MM.1S (cell line): ENCODE results near the gene SIRT4.

ENCODE experiments used
- DNase-seq: peaks from one replicate; pipeline ENCODE4 v3.0.0-alpha.2; 2015
- H2AFZ ChIP-seq: fragments of 300-600 bp; sonication (generic); 2 replicates; pipeline ENCODE4 v1.6.0; 2016; ENCODE audit warnings: antibody characterized with exemption, low read length
- H3F3A ChIP-seq: fragments of 300-600 bp; sonication (generic); 2 replicates; pipeline ENCODE4 v1.6.1; 2016; ENCODE audit warnings: mild to moderate bottlenecking, antibody characterized with exemption, low read length, moderate library complexity, mixed read lengths; ENCODE audit not compliant: insufficient read depth
- H3K27ac ChIP-seq: fragments of 300-600 bp; sonication (generic); 2 replicates; pipeline ENCODE4 v1.5.1; 2016; ENCODE audit warnings: mild to moderate bottlenecking, low read length
- H3K27me3 ChIP-seq: fragments of 300-600 bp; sonication (generic); replicated peaks from 2 replicates; pipeline ENCODE4 v1.6.0; 2016; ENCODE audit warnings: low read length; ENCODE audit not compliant: insufficient read depth
- H3K36me3 ChIP-seq: fragments of 300-600 bp; sonication (generic); replicated peaks from 2 replicates; pipeline ENCODE4 v1.6.1; 2016; ENCODE audit warnings: mild to moderate bottlenecking, low read length, mixed read lengths; ENCODE audit not compliant: insufficient read depth
- H3K4me1 ChIP-seq: fragments of 300-600 bp; sonication (generic); 2 replicates; pipeline ENCODE4 v1.6.1; 2016; ENCODE audit warnings: low read length, mixed read lengths
- H3K4me2 ChIP-seq: fragments of 300-600 bp; sonication (generic); 2 replicates; pipeline ENCODE4 v1.6.0; 2016; ENCODE audit warnings: low read depth, low read length
- H3K4me3 ChIP-seq: fragments of 300-600 bp; sonication (generic); 2 replicates; pipeline ENCODE4 v1.5.1; 2016; ENCODE audit warnings: low read length, mixed read lengths
- H3K79me2 ChIP-seq: fragments of 300-600 bp; sonication (generic); 2 replicates; pipeline ENCODE4 v1.6.1; 2016; ENCODE audit warnings: mixed run types, low read length, mixed read lengths
- H3K9ac ChIP-seq: fragments of 300-600 bp; sonication (generic); 2 replicates; pipeline ENCODE4 v1.6.1; 2016; ENCODE audit warnings: low read length, mixed read lengths
- H3K9me2 ChIP-seq: fragments of 300-600 bp; sonication (generic); replicated peaks from 2 replicates; pipeline ENCODE4 v1.6.1; 2016; ENCODE audit warnings: mild to moderate bottlenecking, low read length, mixed read lengths; ENCODE audit not compliant: insufficient read depth
- H3K9me3 ChIP-seq: fragments of 300-600 bp; sonication (generic); replicated peaks from 2 replicates; pipeline ENCODE4 v1.6.1; 2016; ENCODE audit warnings: mild to moderate bottlenecking, low read length, mixed read lengths; ENCODE audit not compliant: insufficient read depth
- H4K20me1 ChIP-seq: fragments of 300-600 bp; sonication (generic); 2 replicates; pipeline ENCODE4 v1.6.1; 2016; ENCODE audit warnings: mild to moderate bottlenecking, low read length, moderate library complexity, mixed read lengths; ENCODE audit not compliant: insufficient read depth
- CTCF ChIP-seq: fragments of 300-600 bp; sonication (generic); IDR thresholded peaks from 2 replicates; pipeline ENCODE4 v1.5.1; 2016; ENCODE audit warnings: antibody characterized with exemption, low read length, mixed read lengths
- EZH2 ChIP-seq: fragments of 300-600 bp; sonication (generic); optimal IDR thresholded peaks from 2 replicates; pipeline ENCODE3; 2017; ENCODE audit warnings: low read depth, mild to moderate bottlenecking, antibody characterized with exemption, low read length, mixed read lengths
- EZH2phosphoT487 ChIP-seq: fragments of 300-600 bp; sonication (generic); IDR thresholded peaks from 2 replicates; pipeline ENCODE4 v1.6.1; 2018; ENCODE audit warnings: antibody characterized with exemption, low read length

SIRT4 gene

DNA sequence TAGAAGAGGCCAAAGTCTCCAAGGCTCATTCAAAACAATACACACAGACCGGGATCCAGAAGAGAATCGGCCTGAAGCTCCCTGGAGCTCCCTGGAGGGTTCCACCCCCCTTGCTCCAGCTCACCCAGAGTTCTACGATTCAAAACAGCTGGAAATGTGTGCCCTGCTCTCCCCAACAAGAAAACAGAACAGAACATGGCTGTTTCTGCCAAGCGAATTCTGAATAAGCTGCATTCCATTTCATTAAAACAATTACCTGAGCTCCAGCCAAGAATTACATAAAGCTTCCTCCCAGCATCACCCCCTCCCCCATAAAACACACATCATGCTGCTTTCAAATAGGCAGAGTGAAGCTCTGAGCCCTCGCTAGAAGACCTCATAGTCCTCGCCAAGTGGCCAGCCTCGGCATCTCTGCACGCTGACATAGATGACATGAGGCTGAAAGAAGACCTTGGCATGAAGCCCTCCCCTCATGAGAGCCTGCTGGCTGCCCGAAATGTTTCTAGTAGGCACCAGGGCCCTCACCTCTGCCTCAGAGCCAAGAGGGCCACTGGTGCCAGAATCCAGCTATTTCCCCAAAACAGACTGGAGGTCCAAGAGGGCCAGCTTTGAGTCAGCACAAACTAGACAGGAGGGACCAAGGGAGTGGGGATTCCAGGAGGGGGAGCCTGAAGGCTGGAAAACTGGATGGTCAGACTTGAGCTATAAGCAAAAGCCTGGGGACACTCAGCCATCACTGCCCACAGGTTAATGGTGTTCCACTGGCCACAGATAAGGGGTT is 44.9 kb upstream of the SIRT4 start:
- Histone ChIP-seq H3K27me3 (no peaks in the 10 kb centered on the region), H2AFZ (no peak overlapping the region), H3K4me3 (no peak overlapping the region), H3K4me2 (no peak overlapping the region), H3K27ac (no peak overlapping the region), H3K9ac (no peak overlapping the region), H3K9me2 (no peaks in the 10 kb centered on the region), H3K36me3 (no peaks in the 10 kb centered on the region), H3K9me3 (no peaks in the 10 kb centered on the region), H4K20me1 (no peaks in the 10 kb centered on the region), H3K4me1 (no peaks in the 10 kb centered on the region), H3F3A (no peaks in the 10 kb centered on the region), H3K79me2 (no peaks in the 10 kb centered on the region)
- TF ChIP-seq EZH2 (no peak), EZH2phosphoT487 (no peak), CTCF (no peak)
- DNase-seq = no peak

- H3K9me3 ChIP-seq = no peaks in the 10 kb centered on the region
- TF ChIP-seq EZH2 = no peak
- H3K4me3 ChIP-seq = no peak overlapping the region
- H3K4me1 ChIP-seq = no peaks in the 10 kb centered on the region
- H3K27me3 ChIP-seq = no peaks in the 10 kb centered on the region
- H3K79me2 ChIP-seq = no peaks in the 10 kb centered on the region
- no peak overlapping the region for H3K27ac ChIP-seq
- H3K9me2 ChIP-seq = no peaks in the 10 kb centered on the region
- no peak overlapping the region for H2AFZ ChIP-seq
- H3F3A ChIP-seq = no peaks in the 10 kb centered on the region
- H4K20me1 ChIP-seq = no peaks in the 10 kb centered on the region
- no peak overlapping the region for H3K9ac ChIP-seq
- H3K36me3 ChIP-seq = no peaks in the 10 kb centered on the region
- DNase-seq = no peak
- H3K4me2 ChIP-seq = no peak overlapping the region
Measured at GRCh38 chr12:120258323-120258896, 43.7 kb upstream of the SIRT4 start.

DNA sequence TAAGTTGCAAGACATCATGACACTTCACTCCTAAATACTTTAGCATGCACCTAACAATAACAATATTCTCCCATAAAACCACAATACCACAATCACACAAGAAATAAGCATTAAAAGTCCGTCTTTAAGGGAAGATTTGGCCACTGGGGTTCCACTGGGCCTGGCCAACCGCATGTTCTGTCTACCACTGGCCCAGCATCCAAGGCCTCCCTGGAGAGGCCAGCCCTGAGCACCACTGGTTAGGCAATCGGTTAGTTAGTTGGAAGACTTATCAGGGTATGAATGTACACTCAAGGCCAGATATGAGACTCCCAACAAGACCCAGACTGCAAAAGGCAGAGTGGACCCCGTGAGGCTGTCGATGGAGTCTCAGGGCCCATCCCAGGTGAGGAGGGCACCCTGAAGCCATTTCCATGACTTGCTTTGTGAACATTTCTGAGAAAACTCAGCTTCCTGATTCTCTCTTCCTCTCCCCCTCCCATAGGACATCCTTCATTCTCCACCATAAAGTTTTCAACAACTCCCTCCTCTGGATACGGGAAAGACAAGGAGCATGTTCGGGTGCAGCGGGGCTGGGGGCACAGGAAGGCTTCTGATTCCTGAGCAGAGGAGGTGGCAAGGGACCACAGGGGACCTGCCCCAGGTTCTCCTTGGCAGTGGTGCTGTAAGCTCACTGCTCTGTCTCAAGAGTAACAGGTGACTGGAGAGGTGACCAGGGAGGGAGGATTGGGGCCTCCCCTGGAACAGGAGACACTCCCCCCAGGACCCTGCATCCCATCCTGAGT is 42.5 kb upstream of the SIRT4 start:
- Histone ChIP-seq H3K27ac (no peak overlapping the region), H4K20me1 (no peaks in the 10 kb centered on the region)

More for the DNA sequence above, 42.5 kb upstream of the SIRT4 start:
- Histone ChIP-seq H3K9me2 (no peaks in the 10 kb centered on the region), H3K9ac (no peak overlapping the region), H3K36me3 (no peaks in the 10 kb centered on the region), H3K9me3 (no peaks in the 10 kb centered on the region), H3K79me2 (no peaks in the 10 kb centered on the region), H3K4me3 (no peak overlapping the region), H3F3A (no peaks in the 10 kb centered on the region), H2AFZ (no peak overlapping the region), H3K4me1 (no peaks in the 10 kb centered on the region), H3K27me3 (no peaks in the 10 kb centered on the region), H3K4me2 (no peak overlapping the region)
- no peak for TF ChIP-seq CTCF
- TF ChIP-seq EZH2 = no peak
- TF ChIP-seq EZH2phosphoT487 = no peak
- DNase-seq = no peak
